Keratinocyte (primary cell): ENCODE data around the gene REL. TPM values are rescaled to one million over a fixed set of nuclear protein-coding genes. Genes with fewer than 3 reads are reported as not detected.

ENCODE experiments used
- DNase-seq: peaks from one replicate; pipeline ENCODE4 v3.0.0-alpha.2; 2011; ENCODE audit warnings: low read depth, missing footprints, low spot score
- FAIRE-seq: peaks from 2 replicates; lab custom pipeline; 2011; peaks lifted over from hg19 to GRCh38; lab: Jason Lieb, UNC
- H2AFZ ChIP-seq: 2 replicates; pipeline ENCODE4 v1.6.0; 2012; ENCODE audit warnings: low read length, control low read depth, inconsistent platforms; ENCODE audit not compliant: control insufficient read depth
- H3K27ac ChIP-seq: 2 replicates; pipeline ENCODE4 v1.5.1; 2011; ENCODE audit warnings: low read length; ENCODE audit not compliant: control insufficient read depth, insufficient read depth
- H3K27me3 ChIP-seq: 3 replicates; pipeline ENCODE4 v1.6.0; 2011; ENCODE audit warnings: low read length; ENCODE audit not compliant: control insufficient read depth, insufficient read depth; ENCODE audit errors: extremely low read depth
- H3K36me3 ChIP-seq, 2 experiments: 2 replicates in 1 of 2; 3 replicates in 1 of 2; pipeline ENCODE4 v1.5.1; 2011; ENCODE audit warnings: low read length in 2 of 2, mild to moderate bottlenecking in 1 of 2; ENCODE audit not compliant: control insufficient read depth in 2 of 2, insufficient read depth in 2 of 2; ENCODE audit errors: extremely low read depth in 1 of 2
- H3K4me1 ChIP-seq: 3 replicates; pipeline ENCODE4 v1.5.1; 2011; ENCODE audit warnings: low read length; ENCODE audit not compliant: control insufficient read depth, insufficient read depth; ENCODE audit errors: extremely low read depth
- H3K4me2 ChIP-seq: 3 replicates; pipeline ENCODE4 v1.6.0; 2011; ENCODE audit warnings: low read depth, low read length; ENCODE audit not compliant: control insufficient read depth, insufficient read depth; ENCODE audit errors: extremely low read depth
- H3K4me3 ChIP-seq, 3 experiments: fragments of 200-600 bp in 1 of 3; sonication (generic) in 1 of 3; 2 replicates in 2 of 3; 3 replicates in 1 of 3; pipeline ENCODE4 v1.5.1; 2011 to 2016; ENCODE audit warnings: low read length in 3 of 3, mild to moderate bottlenecking in 3 of 3, control low read depth in 2 of 3, inconsistent platforms in 1 of 3, low read depth in 1 of 3, mixed read lengths in 1 of 3, mixed run types in 1 of 3, moderate library complexity in 1 of 3; ENCODE audit not compliant: control insufficient read depth in 2 of 3, insufficient read depth in 2 of 3; ENCODE audit errors: extremely low read depth in 1 of 3
- H3K79me2 ChIP-seq: 2 replicates; pipeline ENCODE4 v1.6.0; 2012; ENCODE audit warnings: low read length; ENCODE audit not compliant: control insufficient read depth, insufficient read depth
- H3K9ac ChIP-seq: 3 replicates; pipeline ENCODE4 v1.6.0; 2011; ENCODE audit warnings: low read length; ENCODE audit not compliant: control insufficient read depth, insufficient read depth; ENCODE audit errors: extremely low read depth
- H3K9me1 ChIP-seq: 3 replicates; pipeline ENCODE4 v1.6.0; 2011; ENCODE audit warnings: low read length; ENCODE audit not compliant: control insufficient read depth, insufficient read depth; ENCODE audit errors: extremely low read depth
- H3K9me3 ChIP-seq: 2 replicates; pipeline ENCODE4 v1.5.1; 2012; ENCODE audit warnings: low read depth, low read length; ENCODE audit not compliant: control insufficient read depth
- H4K20me1 ChIP-seq: 3 replicates; pipeline ENCODE4 v1.6.0; 2011; ENCODE audit warnings: low read length; ENCODE audit not compliant: control insufficient read depth, insufficient read depth; ENCODE audit errors: extremely low read depth
- EZH2 ChIP-seq: IDR thresholded peaks from one replicate; pipeline ENCODE4 v1.6.1; 2012; ENCODE audit warnings: inconsistent platforms, mild to moderate bottlenecking, low read length, moderate library complexity
- dilution Hi-C: fragments of 300-500 bp; cut with MboI; formaldehyde crosslinking; loops from one replicate; pipeline ENCODE4 v1.7.0; 2020; ENCODE audit warnings: low sequenced_read_pairs; ENCODE audit not compliant: extremely low pct_ligation_motif_present
- polyA plus RNA-seq, 5 experiments: library from polyadenylated mRNA; depleted of rRNA in 3 of 5; stranded (reverse) in 3 of 5; stranded (forward) in 1 of 5; unstranded in 1 of 5; fragments of >200 nt; gene quantifications; 1 replicate in 1 of 5; 2 replicates in 3 of 5; 3 replicates in 1 of 5; pipeline versions ENCODE4 v1.2.1 to v1.2.3, GENCODE V29; 2011 to 2012; ENCODE audit warnings: missing spikeins in 2 of 5, low read depth in 1 of 5, low replicate concordance in 1 of 5
- TF ChIP-seq, protein P1 (sequence below), 3 experiments: IDR thresholded peaks in 1 of 3; conservative IDR thresholded peaks in 1 of 3; optimal IDR thresholded peaks in 1 of 3; 2 replicates in 2 of 3; 3 replicates in 1 of 3; pipeline versions ENCODE3 to v1.5.1; 2011; ENCODE audit warnings: low read length in 3 of 3, mild to moderate bottlenecking in 3 of 3, moderate library complexity in 2 of 3, control low read depth in 1 of 3, inconsistent platforms in 1 of 3; ENCODE audit not compliant: insufficient read depth in 2 of 3; ENCODE audit errors: extremely low read depth in 1 of 3

Gene REL
- polyA plus RNA-seq, 1 donor (not counting 4 experiments of a cell fraction or from before 2014, with no cell fraction given): 9.0 TPM

DNA sequence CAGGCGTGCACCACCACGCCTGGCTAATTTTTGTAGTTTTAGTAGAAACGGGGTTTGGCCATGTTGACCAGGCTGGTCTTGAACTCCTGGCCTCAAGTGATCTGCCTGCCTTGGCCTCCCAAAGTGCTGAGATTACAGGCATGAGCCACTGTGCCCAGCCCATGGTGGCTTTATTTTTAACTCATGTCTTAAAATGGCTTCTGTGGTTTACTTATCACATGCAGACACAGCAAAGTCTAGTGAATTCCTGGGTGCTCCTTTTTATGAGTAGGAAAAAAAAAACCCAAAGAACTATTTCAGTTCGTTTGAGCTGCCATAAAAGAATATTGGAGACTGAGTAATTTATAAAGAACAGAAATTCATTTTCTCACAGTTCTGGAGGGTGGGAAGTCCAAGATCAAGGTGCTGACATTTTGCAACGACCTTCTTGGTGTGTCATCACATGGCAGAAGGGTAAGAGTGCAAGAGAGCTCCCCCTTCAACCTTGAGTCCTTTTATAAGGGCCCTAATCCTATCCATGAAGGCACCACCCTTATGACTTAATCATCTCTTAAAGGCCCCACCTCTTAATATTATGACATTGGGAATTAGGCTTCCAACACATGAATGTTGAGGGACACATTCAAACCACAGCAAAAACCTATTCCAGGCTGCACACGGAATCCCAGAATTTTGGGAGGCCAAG is 12.6 kb upstream of the REL start:
- dilution Hi-C loops: no loop called here
- no peak for TF ChIP-seq EZH2
- TF ChIP-seq, protein P1, sequence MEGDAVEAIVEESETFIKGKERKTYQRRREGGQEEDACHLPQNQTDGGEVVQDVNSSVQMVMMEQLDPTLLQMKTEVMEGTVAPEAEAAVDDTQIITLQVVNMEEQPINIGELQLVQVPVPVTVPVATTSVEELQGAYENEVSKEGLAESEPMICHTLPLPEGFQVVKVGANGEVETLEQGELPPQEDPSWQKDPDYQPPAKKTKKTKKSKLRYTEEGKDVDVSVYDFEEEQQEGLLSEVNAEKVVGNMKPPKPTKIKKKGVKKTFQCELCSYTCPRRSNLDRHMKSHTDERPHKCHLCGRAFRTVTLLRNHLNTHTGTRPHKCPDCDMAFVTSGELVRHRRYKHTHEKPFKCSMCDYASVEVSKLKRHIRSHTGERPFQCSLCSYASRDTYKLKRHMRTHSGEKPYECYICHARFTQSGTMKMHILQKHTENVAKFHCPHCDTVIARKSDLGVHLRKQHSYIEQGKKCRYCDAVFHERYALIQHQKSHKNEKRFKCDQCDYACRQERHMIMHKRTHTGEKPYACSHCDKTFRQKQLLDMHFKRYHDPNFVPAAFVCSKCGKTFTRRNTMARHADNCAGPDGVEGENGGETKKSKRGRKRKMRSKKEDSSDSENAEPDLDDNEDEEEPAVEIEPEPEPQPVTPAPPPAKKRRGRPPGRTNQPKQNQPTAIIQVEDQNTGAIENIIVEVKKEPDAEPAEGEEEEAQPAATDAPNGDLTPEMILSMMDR (optimal IDR thresholded peaks at IDR 0.05 in 1 of 3, IDR thresholded peaks at IDR 0.05 in 1 of 3, conservative IDR thresholded peaks at IDR 0.05 in 1 of 3; ENCODE audit: extremely low read depth in 1 of 3, insufficient read depth in 2 of 3, low read length in 3 of 3): no peak
- FAIRE-seq (no peak), DNase-seq (no peak)
- H3K9ac ChIP-seq: no peak overlapping the region
- no peak overlapping the region for H2AFZ ChIP-seq
- H3K27ac ChIP-seq: no peak overlapping the region
- H3K4me3 ChIP-seq: no peak overlapping the region
- H3K9me3 ChIP-seq: no peaks in the 10 kb centered on the region
- H4K20me1 ChIP-seq: no peaks in the 10 kb centered on the region
- no peaks in the 10 kb centered on the region for H3K9me1 ChIP-seq
- H3K4me1 ChIP-seq: no peaks in the 10 kb centered on the region
- no peak overlapping the region for H3K4me2 ChIP-seq
- no peaks in the 10 kb centered on the region for H3K27me3 ChIP-seq
- H3K36me3 ChIP-seq: no peaks in the 10 kb centered on the region
- no peaks in the 10 kb centered on the region for H3K79me2 ChIP-seq

- FAIRE-seq (no peak), DNase-seq (no peak)
- dilution Hi-C loops: no loop called here
Observed at GRCh38 chr2:60872510-60872928, 8.9 kb upstream of the REL start.

More at GRCh38 chr2:60872510-60872928, 8.9 kb upstream of the REL start:
- Histone ChIP-seq H3K4me2 (no peak overlapping the region), H3K79me2 (no peaks in the 10 kb centered on the region), H4K20me1 (no peaks in the 10 kb centered on the region), H3K36me3 (no peaks in the 10 kb centered on the region), H3K9me3 (no peaks in the 10 kb centered on the region), H3K27ac (no peak overlapping the region), H3K4me1 (no peaks in the 10 kb centered on the region), H3K9me1 (no peaks in the 10 kb centered on the region), H3K9ac (no peak overlapping the region), H3K27me3 (no peaks in the 10 kb centered on the region), H3K4me3 (no peak overlapping the region), H2AFZ (no peak overlapping the region)
- no peak for TF ChIP-seq EZH2
- TF ChIP-seq, protein P1 (optimal IDR thresholded peaks at IDR 0.05 in 1 of 3, IDR thresholded peaks at IDR 0.05 in 1 of 3, conservative IDR thresholded peaks at IDR 0.05 in 1 of 3; ENCODE audit: extremely low read depth in 1 of 3, insufficient read depth in 2 of 3, low read length in 3 of 3): no peak
